CD4-positive, alpha-beta T cell treated with Interleukin-21 for 1 hour (primary cell): ENCODE measurements around the gene RHEB.

Experiments
- DNase-seq: peaks from one replicate; pipeline ENCODE4 v3.0.0-alpha.2; 2020

The RHEB gene

DNA sequence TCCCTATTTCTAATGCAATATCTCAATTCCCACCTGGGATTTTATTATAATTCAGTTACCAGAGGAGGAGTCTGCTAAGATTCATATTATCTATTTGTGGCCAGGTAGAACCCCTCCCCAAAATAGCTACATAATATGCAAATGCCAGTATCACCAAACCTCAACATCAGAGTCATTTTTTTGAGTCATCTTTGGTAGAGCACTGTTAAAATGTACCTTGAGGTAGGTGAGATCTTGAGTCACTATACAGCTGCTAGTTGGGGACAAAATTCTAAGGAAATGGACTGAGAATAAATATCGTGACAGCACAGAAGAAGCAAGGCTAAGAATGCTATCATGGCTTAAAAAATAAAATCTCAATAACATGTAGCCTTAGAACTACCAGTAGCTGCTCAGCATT is 75.1 kb downstream of the RHEB start:
- no peak for DNase-seq

DNA sequence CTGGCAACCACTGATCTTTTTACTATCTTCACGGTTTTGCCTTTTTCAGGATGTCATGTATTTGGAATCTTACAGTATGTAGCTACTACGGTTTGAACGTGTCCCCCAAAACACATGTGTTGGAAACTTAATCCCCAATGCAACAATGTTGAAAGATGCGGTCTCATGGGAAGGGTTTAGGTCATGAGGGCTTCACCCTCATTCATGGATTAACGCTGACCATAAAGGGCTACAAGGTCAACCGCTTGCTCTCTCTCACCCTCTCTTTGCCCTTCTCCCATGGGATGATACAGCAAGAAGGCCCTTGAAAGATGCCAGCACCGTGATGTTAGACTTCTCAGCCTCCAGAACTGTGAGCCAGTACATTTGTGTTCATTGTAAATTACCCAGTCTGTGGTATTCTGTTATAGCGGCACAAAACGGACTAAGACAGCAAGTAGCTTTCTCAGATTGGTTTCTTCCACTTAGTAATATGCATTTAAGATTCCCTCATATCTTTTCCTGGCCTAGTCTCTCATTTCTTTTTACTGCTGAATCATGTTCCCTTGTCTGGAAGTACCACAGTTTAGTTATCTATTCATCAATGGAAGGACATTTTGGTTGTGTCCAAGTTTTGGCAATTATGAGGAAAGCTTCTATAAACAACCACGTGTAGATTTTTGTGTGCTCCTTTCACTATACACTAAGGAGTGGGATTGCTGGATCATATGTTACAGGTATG is 76.8 kb downstream of the RHEB start:
- no peak for DNase-seq

DNA sequence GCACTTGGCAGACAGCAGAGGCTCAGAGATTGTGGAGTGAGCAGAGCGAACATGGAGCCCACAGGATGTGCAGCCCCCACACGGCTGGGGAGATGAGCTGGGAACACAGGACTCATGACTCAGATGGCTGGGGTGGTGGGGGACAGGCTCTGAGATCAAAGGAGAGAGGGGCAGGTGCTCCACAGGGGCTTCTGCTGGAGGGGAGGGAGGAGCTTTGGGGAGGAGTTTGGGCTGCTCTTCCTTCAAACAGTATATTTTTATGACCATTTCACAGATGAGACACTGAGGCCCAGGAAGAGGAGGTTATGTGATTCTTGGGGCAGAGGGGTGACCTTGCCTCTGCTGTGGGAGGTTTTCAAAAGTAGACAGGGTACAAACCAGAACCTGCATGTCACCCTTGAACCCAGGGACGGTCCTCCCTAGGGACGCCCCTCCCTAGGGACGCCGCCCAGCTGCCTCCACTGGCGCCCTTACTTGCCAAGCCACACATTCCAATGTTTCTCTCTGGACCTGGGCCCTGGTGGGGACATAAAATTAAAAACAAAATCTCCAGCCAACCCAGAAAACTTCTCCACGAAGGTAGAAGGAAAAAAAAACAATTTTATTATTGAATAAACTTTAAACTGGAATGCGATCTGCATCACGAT is 78.8 kb downstream of the RHEB start:
- no peak for DNase-seq

DNA sequence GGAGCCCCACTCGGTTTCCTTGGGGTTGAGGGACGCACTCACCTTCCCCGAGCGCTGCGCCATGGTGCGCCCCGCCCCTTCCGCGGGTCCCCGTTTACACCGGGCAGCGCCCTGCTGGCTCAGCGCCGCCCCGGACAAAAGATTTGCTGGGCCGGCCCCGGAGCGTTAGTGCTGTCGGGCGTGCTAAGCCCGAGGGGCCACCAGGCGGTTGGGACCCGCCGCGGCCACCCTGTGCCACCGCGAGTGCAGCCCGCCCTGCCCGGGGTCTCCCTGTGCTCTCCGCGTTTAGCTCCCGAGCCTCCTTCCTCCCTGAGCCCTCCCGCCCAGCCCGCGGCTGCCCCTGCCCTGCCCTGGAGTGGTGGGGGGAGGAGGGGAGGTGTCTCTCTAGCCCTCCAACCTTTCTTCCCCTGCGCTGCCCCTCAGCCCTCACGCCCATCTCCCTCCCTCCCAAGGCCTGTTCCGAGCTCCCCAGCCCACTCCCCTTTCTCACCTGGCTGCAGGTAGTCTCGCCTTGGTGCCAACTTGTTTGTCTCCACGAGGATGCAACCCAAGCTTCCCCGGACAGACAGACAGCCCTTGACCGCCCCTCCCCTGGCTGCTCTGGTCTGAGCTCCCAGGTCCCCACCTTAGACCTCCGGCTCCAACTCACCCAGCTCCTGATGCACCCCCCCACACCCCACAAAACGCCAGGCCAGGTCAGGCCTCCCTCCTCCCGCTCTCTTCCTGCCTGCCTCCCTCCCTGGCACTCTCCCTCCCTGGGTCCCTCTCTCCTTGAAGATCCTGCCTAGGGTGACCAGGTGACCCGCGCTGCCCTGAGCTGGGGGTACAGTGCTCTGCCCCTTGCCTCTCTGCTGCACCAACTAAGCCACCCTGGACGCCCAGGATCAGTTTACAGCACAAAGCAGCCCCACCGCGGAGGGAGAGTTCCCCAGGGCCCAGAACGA is 79.6 kb downstream of the RHEB start, which contains the start of gene CRYGN:
TSS of gene CRYGN (minus strand) at position 287 of the 944 bp plus-strand sequence. CDS start at position 63, 224 bp downstream.
- DNase-seq: peak; percentile 10

DNA sequence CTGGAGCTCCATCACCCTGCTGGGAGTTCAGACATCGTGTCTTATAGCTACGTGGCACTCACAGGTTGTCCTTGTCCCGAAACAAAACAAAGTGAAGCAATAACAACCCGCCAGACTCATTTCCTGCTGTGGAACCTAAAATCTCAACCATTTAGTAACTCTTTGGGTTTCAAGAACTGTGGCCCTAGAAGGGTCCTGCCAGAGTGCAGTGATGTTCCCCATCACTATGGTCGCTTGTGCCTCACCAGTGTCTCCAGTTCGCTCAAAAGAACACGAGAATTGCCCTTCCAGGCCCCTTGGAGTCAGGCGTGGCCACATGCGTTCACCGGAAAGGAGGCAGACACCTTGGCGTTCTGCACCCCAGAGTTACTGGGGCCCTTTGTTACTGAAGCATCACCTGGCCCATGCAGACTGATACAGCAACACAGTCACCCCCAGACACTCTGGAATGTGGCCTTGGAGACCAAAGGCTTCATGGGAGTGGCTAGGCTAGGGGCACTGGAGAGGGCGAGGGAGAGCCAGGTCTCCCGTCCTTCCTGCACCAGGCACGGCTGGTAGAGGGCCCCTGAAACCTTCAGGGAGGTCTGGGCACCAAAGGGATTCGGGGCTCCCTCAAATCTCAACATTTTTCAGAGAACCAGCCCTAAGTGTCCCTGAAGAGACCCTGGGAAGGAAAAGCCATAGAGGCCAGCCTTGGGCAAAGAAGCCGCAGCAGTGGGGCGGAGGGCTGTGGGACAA is 80.7 kb downstream of the RHEB start:
- no peak for DNase-seq

DNA sequence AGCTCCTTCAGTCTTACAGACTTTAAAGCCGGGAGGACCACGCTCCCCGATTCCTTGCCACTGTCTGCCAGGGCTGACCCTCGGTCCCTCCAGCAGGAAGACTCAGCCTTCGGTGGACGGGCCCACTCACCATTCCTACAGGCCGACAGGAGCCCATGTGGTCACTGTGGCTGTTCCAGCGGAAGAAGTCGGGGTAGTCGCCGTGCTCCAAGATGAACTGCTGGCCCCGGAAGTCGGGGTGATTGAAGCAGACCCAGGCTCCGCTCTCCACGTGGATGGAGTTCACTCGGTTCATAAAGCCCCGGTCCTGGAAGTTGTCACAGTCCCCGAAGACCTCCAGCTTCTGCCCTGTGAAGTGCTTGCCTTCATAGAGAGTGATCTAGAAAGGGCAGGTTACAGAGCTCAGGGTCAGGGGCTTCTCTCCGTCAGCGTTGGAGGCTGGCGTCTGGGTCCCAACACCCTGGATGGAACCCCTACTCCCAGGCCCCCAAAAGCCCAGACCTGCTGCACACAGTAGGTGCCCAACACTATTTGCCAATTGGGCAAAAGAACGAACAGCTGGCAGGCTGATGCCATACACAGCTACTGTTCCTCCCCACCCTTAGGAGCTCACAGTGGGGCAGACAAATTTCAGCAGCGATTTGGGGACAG is 81.7 kb downstream of the RHEB start:
- DNase-seq: no peak

DNA sequence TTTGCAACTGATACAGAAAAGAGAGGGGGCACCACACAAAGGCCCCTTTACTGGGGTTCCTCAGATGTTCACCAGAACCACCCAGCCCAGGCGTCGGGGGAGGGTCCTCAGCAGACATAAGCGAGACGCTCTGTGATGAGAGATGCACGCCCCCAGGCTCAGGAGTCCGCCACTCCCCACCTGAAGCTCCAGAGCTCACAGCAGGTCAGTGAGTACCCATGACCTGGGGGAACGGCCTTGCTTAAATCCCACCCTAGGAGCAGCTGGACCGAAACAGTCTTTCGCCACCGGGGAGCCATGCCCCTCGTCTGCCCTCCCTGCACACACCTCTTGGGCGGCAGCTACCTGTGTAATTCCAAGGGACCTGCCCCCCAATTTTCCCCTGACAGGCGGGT is 82.5 kb downstream of the RHEB start:
- no peak for DNase-seq

DNA sequence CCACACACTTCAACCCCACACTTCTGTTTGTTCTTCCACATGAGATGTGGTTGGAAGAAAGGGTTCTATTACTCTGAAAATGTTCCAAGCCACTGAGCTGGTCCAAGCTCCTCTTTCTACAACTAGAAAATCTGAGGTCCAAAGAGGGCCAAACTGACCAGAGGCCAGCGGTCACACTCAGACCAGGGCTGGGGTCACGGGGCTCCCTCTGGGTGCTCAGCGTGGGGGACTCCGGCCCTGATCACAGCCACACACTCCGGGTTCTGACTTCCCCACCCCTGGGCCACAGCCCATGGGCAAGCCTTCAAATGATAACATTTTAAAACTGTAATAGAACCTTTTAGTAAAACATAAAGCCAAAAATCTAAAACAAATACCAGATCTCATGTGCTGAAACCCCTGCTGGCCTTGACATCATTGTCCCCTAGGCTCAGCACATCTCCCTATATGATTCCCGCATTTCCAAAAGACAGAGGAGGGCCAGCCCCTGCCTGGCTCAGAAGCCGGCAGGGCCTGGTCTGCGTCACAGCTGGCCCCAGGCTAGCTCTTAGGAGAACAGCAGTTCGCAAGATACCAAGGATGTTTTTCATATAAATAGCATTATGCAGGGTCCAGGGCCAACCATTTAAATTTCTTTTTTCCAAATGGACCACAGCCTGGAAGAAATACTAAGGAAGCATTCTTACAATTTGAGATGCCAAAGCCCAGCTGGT is 83.1 kb downstream of the RHEB start:
- DNase-seq: no peak

DNA sequence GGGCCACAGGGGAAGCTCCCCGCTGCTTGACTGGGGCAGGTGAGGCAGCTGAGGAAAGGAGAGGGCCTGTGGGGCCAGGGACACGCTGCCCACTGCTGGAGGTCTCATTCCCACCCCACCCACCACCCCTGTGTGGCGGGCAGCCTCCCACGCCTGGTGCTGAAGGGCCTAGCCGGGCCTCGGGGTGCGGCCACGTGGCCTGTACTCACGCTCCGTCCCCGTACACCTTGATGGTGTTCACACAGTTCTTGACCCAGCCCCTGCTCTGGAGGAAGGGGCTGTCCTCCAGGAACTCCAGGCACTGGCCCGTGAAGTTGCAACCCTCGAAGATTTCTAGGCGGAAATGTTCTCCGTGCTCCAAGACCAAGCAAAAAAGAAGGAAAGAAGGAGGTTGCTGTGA is 83.7 kb downstream of the RHEB start:
- no peak for DNase-seq

DNA sequence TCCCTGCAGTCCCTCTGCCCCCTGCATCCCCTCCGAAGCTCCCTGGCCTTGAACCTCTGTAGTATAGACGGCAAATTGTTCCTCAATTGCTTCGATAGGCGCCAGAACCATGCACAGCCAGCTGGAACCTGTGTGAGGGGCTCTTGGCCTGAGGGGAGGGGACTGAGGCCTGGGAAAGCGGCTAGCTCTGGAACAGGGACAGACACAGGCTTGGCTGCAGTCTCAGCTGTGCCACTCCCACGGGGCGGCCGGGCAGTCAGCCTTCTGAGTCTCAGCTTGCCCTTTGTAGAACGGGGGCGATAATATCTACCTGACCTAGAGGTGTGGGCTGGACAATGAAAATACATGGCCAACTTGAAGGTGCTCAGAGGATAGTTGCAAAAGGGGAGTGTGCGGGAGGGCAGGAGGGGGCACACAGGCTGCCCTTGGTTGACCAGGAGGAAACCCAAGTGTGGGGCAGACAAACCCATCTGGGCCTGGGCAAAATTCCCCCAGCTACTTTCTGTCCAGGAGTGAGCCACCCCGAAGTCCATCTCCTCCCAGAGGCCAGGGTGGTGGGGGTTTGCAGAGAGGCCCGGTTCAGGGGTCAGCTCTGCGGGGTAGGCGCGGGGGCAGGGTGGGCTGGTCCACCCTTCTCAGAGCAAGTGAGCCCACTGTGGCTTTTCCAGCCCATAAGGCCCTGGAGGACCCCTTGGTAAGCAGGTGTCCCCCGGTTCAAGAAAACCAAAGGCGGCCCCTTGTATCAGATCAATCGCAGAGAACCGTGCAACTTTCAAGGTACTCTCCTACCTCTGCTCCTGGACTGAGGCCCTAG is 84.4 kb downstream of the RHEB start:
- no peak for DNase-seq

DNA sequence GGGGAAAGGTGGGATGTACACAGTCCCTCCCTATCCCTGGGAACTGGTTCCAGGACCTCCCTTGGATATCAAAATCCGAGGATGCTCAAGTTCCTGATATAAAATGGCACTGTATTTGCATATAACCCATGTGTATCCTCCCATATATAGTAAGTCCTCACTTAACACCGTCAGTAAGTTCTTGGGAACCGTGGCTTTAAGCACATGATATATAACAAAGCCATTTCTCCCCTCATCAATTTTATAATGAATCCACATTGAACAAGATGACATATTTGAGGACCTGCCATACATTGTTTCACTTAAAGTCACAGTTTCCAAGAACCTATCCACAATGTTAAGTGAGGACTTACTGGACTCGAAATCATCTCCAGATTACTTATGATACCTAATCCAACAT is 85.1 kb downstream of the RHEB start:
- DNase-seq: no peak

DNA sequence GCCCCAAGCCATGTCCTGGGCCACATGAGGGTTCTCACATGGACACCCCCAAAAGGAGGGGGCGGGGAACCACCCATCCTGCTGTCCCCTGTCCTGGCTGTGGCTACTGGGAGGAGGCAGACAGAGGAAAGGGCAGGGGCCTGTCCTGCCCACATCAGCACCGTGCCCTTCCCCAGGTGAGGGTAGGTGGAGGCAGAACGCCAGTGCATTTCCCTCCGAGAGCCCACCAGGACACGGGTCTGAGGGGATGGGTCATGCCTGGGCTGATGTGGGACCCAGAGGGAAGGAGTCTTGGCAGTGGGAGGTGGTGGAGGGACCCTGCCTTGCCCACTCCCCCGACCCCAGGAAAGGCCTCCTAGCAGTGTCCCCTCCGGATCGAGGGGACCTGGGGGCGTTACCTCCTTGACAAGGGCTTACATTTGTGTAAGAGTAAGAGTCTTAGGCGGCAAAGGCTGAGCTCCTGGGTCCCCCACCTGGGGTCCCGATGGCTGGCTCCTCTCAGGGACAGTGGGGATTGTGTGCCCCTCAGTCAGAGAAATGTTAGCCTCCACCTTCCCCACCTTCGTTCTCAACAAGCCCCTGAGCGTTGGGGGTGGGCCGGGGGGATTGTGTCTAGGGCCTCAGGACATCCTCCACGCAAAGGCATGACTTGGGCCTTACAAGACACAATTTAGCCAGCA is 85.8 kb downstream of the RHEB start:
- no peak for DNase-seq

DNA sequence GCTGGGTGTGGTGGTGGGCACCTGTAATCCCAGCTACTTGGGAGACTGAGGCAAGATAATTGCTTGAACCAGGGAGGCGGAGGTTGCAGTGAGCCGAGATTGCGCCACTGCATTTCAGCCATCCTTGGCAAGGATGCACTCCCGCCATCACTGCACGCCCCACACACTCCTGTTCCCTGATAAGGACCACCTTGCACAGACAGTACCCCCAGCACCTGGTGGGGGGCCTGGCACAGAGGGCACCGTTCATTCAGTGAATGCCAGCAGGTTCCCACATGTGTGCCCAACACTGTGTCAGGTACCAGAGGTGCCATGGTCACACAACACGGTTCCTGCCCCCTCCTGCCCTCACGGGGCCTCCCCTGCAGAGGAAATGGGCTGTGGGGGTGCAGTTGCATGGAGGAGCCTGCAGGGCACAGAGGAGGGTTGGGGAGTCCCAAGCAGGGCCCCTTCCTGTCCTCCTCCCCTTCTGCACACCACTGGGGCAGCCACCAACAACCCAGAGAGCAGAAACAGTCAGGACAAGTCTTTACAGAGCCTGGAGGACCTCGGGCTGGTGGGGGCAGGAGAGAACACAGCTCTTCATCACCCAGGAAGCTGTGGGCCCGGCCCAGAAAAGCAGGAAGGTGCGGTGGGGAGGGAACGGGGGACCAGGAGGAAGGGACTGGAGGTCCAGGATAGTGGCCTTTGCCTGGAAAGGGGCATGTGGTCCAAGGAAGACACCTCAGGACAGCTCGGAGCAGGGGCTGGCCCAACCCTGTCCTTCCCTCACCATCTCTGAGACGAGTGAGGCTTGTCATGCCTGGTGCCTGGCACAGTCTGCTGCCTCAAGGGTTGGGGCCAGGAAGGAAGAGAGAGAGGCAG is 86.8 kb downstream of the RHEB start:
- peak; percentile 71 for DNase-seq

DNA sequence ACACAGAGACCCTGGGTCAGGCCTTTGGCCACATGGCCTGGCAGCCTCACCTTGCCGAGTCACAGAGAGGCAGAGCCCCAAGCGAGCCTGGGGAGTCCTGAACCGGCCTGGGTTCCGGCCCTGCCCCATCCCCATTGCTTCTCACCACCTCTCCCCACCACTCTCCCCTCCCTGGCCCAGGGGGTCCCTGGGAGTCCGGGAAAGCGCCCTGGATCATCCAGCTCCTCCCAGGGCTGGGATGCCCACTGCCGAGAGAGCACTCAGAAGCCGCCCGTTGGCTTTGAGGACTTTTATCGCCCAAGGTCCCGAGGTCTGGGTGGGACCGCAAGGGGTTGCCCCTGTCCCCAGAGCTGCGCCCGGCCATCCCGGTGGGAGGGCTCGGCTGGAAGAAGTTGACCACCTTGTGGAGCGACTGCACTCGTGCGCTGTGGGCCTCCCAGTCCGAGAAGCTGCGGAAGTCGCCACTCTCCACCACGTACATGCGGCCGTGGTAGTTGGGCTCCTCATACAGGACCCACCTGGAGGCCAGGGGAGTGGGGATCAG is 87.9 kb downstream of the RHEB start:
- DNase-seq: no peak

DNA sequence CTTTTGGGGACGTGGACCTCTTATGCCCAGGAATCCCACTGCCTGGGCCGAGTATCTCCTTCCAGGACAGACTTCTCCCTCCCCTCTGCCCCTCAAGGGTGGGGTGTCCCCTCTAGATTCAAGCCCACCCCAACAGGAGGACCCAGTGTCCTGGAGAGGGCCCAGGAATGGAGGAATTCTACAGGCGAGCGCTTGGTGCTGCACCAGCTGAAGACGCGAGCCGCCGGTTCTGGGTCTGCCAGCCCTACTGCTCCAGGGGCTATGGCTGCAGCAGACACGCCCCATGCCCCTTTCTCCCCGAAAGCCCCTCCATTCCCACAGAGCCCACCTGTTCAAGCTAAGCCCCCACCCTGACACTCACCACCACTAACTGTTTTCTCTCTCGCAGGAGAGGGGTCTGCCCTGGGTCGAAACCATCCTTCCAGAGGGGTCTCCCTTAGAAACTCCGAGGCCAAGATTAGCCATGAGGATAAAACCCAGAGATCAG is 88.4 kb downstream of the RHEB start:
- no peak for DNase-seq

DNA sequence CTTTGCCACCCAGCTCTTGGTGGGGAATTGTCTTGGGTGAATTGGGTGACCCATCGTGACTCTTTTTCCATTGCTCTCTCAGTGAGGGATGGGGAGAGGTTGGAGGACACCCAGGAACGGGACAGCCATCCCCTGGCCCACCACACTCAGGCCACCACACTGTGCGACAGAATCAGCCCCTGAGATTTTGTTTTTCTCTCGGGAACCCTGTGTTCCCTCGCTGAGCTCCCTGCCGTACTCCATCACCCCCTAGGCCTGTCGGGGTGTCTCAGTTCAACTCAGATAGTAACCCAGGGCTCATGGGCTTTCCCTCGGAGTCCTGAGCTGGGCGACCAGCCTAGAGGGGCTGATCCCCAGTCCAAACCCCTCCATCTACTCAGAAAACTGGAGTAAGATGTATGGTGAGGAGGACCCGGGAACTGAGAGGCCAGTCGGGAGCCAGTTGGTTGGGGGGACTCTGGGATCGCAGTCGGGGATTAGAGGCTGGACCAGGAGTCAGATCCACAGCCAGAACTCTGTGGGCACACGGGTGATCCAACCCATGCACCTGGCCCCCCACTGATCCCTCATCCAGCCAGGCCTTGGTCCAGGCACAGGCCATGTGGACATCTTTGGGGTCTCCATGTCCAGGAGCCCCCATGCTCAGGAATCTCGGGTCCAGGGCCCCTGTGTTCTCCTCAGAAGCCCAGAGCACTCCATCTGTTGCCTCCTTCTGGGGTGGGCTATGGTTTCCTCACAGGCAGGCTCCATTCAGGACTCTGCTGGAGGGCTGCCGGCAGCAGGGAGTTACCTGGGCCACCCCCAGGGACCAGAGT is 89.1 kb downstream of the RHEB start:
- DNase-seq: no peak

DNA sequence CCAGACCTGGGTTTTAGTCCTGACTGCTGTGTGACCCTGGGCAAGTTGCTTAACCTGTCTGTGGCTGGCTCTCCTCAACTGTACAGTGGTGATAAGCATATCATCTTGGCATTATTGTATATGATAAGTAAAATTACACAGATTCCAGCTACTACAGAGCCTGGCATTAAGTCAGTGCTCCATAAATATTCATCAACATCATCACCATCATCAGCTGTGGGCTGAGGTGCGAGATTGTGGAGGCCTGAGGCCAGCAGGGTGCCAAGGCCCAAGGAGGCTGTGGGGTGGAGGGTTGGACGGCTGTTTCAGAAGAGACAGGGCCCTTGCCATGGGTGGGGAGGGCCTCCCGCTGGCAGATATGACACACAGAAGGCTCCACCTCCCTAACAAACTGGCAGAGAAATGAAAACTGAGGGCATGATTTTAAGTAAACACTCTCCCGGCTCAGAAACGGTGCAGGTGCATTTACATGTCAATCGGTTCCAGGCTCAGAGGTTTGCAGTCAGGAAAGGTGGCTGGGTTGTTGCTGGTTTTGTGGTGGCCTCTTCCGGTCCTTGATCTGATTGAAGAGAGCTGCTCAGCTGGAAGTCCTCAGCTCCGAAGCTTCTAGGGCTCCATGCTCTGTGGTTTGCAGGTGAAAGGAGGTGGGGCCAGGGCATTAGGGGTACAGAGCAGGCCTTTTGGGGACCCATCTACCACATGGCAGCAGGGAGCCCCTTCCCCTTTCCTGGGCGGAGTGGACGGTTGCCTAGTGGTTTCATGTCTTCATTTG is 89.9 kb downstream of the RHEB start:
- peak; percentile 81 for DNase-seq
